Measurements from ENCODE around the gene USP49. TPM values are rescaled to one million over a fixed set of nuclear protein-coding genes. Genes with fewer than 3 reads are reported as not detected.

Gene USP49
- total and polyA plus RNA-seq, 2 of the 13 experiments (the other 11 are each of a cell fraction or from before 2014, with no cell fraction given), result 2.9 to 4.3 TPM

- TF ChIP-seq ZNF737 (CRISPR knock-in tag; IDR thresholded peaks at IDR 0.05; ENCODE audit: borderline replicate concordance), result no peak
- peak; percentile 63; the same call in 1 of the 2 replicates for TF ChIP-seq HES4 (CRISPR knock-in tag; IDR thresholded peaks at IDR 0.05; ENCODE audit: borderline replicate concordance)
- TF ChIP-seq ZNF766 (CRISPR knock-in tag; IDR thresholded peaks at IDR 0.05; ENCODE audit: borderline replicate concordance), result peak; percentile 79; the same call in 1 of the 2 replicates
- no peak for TF ChIP-seq NCOR1 (IDR thresholded peaks at IDR 0.05; ENCODE audit: borderline replicate concordance, low read length)
- peak; percentile 58 for TF ChIP-seq ZFP90 (CRISPR knock-in tag; IDR thresholded peaks at IDR 0.05; ENCODE audit: borderline replicate concordance)
- peak; percentile 58; the same call in 1 of the 2 replicates for TF ChIP-seq THAP7 (CRISPR knock-in tag; IDR thresholded peaks at IDR 0.05)
- peak; percentile 79; the same call in 1 of the 2 replicates for TF ChIP-seq PRMT3 (CRISPR knock-in tag; IDR thresholded peaks at IDR 0.05; ENCODE audit: borderline replicate concordance, low read depth)
- 0 out of 2 replicates have a peak, but pooled peaks have one; percentile 26 for TF ChIP-seq ZFP82 (CRISPR knock-in tag; IDR thresholded peaks at IDR 0.05; ENCODE audit: borderline replicate concordance)
- no peak; the same call in 1 of the 2 replicates for TF ChIP-seq ZSCAN12 (CRISPR knock-in tag; IDR thresholded peaks at IDR 0.05)
- no peak for TF ChIP-seq KDM5A (IDR thresholded peaks at IDR 0.05; ENCODE audit: borderline replicate concordance, low read length)
- TF ChIP-seq ARID2 (CRISPR knock-in tag; IDR thresholded peaks at IDR 0.05; ENCODE audit: borderline replicate concordance), result peak; percentile 36; the same call in 1 of the 2 replicates
- TF ChIP-seq PBX3 (CRISPR knock-in tag; IDR thresholded peaks at IDR 0.05; ENCODE audit: borderline replicate concordance), result no peak
- TF ChIP-seq ZNF503 (CRISPR knock-in tag; IDR thresholded peaks at IDR 0.05), result no peak
- 0 out of 2 replicates have a peak, but pooled peaks have one; percentile 24 for TF ChIP-seq ETS1 (CRISPR knock-in tag; IDR thresholded peaks at IDR 0.05)
- TF ChIP-seq ATF7-NPFF (CRISPR knock-in tag; IDR thresholded peaks at IDR 0.05; ENCODE audit: low read depth), result no peak; the same call in 1 of the 2 replicates
- TF ChIP-seq ZNF704 (CRISPR knock-in tag; IDR thresholded peaks at IDR 0.05; ENCODE audit: borderline replicate concordance), result peak; percentile 63; the same call in 1 of the 2 replicates
Observed at GRCh38 chr6:41941280-41942066, 46.3 kb upstream of the USP49 start, which contains the start of gene CCND3 (continued).
